ENCODE measurements around the gene BICRAL.

- no peak for TF ChIP-seq CHD4 (IDR thresholded peaks at IDR 0.05; ENCODE audit: insufficient read depth, insufficient replicate concordance, low read depth, low read length, poor library complexity, severe bottlenecking)
- TF ChIP-seq ARHGAP35 (IDR thresholded peaks at IDR 0.05; ENCODE audit: partially characterized antibody), result no peak
- TF ChIP-seq POLR2A (conservative IDR thresholded peaks at IDR 0.05), result no peak
- TF ChIP-seq TARDBP (IDR thresholded peaks at IDR 0.05), result no peak
- TF ChIP-seq SOX6 (IDR thresholded peaks at IDR 0.05), result no peak
- no peak for TF ChIP-seq BRD9 (IDR thresholded peaks at IDR 0.05; ENCODE audit: low read depth, partially characterized antibody)
- TF ChIP-seq BCLAF1 (IDR thresholded peaks at IDR 0.05; ENCODE audit: borderline replicate concordance in 1 of 2, control insufficient read depth in 1 of 2, low read depth in 2 of 2, low read length in 1 of 2), result no peak
- no peak for TF ChIP-seq CTCF (IDR thresholded peaks at IDR 0.05 in 2 of 3, conservative IDR thresholded peaks at IDR 0.05 in 1 of 3; ENCODE audit: insufficient read depth in 2 of 3, low read depth in 1 of 3, low read length in 3 of 3)
Measured at GRCh38 chr6:42796171-42796570, 14.3 kb downstream of the BICRAL start.

All from K562 (cell line).